HG03175 (cell line): Measurements from ENCODE around the gene ZBTB7C.

Experiments used
- ATAC-seq: cut with Tn5 transposase; IDR thresholded peaks from one replicate; pipeline ENCODE4 v1.9.1; 2021; ENCODE audit warnings: mild to moderate bottlenecking, moderate library complexity; ENCODE audit not compliant: unreplicated experiment

Gene ZBTB7C

DNA sequence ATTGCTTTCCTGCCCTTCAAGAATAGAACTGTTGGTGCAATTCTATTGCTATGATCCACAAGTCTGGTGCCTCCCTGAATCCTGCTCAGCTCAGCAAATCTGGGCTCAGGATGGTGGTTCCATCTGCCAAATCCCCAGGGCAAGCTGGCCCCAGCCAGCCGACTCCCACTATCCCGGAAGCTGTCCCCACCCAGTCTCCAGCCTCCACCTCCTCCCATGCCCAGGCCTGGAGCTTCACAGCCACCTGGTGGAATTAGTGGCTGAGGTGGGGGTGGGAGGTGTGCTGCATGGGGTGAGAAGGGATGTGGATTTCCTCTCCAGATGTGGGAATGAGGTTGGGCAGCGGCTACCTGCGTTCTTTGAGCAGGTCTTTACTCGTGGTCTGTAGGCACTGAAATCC is 359.4 kb downstream of the ZBTB7C start:
- no peak for ATAC-seq

DNA sequence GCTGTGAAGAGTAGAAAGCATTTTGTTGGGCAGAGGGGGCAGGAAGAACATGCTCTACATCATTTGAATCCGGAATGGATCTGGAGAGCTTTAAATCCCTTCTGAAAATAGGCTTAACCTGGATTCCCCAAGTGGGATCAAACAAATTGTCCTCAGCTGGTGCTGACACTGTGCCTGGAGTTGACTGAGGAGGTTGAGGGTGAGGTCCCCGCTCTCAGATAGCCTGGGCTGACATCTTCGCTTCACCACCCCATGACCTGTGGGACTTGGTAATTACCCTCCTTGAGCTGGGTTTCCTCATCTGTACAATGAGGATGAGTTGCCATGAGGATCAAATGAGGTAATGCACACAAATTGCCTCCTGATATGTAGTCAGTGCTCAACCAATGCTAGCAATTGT is 360.9 kb downstream of the ZBTB7C start:
- ATAC-seq: no peak

DNA sequence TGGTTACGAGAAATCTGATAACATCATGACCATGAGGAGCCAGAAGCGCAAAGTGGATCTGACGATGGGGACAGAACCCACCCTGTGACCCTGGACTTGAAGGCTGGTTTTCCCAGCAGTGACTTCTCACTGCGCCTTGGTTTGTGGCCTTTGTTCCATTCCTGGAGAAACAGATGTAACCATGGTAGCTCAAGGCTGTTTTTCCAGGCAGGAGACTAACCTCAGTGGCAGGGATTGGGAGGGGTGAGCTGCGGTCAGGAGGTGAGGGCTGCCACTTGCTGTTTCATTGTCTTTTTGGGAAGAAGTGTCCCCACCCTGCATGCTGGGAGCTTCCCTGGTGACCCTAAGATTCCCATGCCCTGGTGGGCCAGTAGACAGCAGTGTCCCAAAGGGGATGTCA is 362.3 kb downstream of the ZBTB7C start:
- ATAC-seq: no peak

DNA sequence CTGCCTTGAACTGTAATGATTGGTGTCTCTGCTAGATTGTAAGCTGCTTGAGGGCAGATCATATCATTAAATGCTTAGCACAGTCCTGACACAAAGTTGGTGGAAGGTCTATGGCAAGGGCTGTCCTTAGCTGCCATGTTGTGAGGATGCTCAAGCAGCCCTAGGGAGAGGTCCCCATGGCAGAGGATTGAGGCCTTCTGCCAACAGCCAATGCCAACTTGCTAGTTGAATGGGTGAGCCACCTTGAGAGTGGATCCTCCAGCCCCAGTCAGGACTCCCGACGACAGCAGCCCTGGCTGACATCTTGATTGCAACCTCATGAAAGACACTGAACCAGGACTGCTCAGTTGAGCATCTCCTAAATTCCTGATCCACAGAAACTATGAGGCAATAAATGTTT is 363.4 kb downstream of the ZBTB7C start:
- no peak for ATAC-seq

DNA sequence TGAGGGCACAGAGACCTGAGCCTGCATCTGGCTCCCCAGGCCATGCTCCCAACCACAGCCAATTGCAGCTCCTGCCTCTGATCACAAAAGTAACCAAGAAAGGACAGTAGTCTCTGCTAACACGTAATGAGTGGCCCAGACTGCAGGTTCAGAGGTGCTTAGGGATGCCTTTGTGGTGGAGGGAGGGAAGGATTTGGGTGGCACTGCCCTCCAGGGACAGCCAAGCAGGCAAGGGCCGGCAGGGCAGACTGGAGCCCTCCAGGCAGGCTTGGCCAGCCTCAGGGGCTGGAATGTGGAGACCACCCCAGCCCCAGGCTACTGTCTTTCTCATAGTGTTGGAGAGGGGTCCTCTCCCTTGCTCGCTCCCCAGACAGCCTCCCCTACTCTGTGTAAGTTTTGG is 364.2 kb downstream of the ZBTB7C start:
- no peak for ATAC-seq

DNA sequence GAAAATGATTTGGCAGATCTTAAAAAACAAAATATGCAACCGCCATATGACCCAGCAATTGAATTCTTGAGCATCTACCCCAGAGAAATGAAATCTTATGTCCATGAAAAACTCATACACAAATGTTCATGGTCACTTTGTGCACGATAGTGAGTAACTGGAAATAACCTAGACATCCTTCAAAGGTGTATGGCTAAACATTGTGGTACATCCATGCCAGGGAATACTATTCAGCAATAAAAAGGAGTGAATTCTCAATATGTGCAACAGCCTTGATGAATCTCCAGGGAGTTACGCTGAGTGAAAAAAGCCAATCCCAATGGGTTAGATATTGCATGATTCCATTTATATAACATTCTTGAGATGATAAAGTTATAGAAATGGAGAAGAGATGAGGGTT is 366.0 kb downstream of the ZBTB7C start:
- ATAC-seq: no peak

DNA sequence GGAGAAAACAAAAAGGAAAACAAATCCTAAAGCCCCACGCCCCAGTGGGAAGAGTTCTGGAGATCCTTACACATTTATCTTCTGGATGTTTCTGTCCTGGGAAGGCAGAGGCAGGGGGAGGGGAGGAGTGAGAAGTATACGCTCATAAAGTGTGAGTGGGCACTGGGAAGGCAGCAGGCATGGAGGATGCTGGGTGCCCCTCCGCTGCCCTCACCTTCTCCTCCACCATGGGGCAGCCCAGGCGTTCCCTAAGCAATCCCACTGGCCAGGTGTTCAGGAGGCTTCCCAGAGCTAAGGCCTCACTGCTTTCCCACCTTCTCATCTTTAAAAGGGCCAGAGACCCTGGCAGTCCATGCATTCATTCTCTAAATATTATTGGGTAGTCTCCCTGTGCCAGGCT is 366.8 kb downstream of the ZBTB7C start:
- ATAC-seq: no peak

DNA sequence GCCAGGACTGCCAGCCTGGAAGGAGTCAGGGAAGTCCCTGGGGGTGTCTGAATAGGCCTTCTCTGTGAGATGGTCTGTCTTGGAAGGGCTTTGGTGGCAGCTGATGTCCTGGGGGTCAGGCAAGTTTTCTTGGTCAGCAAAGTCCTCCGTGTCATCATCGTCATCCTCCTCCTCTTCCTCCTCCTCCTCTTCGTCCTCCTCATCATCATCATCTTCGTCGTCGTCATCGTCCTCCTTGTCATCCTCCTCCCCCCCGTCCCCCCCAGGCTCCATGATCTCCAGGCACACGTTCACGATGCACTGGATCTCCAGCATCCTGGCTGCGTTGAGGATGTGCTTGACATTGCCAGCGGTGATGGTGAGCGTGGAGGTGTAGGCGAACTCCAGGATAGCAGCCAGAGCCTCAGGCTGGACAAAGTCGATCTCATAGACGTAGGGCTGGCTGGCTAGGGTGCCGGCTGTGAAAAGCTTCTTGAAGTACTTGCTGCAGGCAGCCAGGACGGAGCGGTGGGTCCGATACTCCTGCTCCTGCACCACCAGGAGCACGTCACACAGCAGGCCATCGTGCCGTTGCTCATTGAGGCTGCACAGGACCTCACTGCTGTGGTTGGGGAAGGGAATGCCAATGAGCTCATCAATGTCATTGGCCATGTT is 368.6 kb downstream of the ZBTB7C start:
- no peak for ATAC-seq

DNA sequence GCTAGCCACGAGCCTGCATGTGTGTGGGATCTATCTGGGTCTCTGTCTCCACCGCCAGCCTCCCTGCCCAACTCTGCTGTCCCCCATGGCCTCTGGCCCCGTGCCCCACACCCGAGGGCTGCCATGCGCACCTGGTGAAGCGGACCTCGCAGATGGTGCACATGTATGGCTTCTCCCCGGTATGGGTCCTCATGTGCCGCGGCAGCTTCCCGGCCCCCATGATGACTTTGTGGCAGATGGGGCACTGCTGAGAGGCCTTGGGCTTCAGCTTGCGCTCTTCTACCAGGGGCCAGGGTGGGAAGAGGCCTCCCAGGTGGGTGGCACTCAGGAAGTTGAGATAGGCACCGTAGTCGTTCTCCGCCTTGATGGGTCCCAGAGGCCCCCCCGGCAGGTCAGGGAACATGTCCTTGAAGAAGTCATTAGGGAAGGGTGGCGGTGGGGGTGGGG is 369.4 kb downstream of the ZBTB7C start:
- no peak for ATAC-seq

DNA sequence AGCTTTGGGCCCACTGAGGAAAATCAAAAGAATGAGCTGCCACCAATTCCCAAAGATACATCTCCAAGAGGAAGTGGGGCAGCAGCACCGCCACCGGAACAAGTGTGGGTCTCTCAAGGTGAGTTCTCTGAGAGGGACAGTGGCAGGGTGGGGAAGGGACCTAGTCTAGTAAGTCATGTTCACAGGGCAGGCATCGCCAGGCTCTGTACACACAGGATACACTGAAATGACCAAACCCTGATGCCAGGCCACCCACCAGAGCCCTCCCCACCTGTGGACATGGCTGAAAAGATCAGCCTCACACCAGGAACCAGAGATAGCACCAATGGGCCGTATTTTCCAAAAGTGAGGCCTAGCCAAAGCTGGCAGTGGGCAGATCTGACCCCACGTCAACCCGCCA is 370.5 kb downstream of the ZBTB7C start:
- ATAC-seq: no peak

DNA sequence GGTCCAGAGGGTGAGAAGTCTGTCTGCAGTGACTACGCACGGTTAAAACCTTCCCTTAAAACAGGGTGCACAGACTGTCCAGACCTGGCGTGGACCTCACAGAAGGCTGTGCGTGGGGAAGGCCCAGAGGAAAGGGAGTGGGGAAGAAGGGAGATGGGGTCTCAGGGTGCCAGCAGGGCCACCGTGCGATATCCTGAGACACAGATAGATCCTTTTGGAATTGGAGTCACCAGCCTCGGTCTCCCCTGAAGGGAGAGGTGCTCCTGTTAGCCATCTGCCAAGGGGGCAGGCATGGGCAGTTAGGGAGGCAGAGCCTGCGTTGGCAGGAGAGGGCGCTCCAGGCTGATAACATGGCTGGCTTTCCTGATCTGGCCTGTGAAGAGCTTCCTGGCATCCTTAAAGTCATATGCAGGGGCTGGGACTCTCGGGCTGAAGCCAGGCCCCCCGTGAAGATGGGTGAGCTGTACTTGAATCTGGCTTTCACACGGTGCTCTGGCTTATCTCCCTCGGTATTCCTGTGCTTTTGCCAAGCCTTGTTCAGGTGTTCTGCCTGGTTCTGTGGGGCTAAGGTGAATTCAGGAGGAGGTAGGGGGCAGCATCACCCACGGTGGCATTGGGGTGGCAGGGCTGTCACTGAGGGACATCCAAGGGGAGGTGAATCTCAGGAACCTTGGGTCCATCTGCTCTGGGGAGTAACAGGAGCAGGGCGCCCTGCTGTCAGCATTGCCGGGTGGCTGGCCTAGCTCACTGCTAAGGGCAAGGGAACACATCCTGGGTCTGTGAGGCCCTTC is 371.5 kb downstream of the ZBTB7C start:
- ATAC-seq: no peak

DNA sequence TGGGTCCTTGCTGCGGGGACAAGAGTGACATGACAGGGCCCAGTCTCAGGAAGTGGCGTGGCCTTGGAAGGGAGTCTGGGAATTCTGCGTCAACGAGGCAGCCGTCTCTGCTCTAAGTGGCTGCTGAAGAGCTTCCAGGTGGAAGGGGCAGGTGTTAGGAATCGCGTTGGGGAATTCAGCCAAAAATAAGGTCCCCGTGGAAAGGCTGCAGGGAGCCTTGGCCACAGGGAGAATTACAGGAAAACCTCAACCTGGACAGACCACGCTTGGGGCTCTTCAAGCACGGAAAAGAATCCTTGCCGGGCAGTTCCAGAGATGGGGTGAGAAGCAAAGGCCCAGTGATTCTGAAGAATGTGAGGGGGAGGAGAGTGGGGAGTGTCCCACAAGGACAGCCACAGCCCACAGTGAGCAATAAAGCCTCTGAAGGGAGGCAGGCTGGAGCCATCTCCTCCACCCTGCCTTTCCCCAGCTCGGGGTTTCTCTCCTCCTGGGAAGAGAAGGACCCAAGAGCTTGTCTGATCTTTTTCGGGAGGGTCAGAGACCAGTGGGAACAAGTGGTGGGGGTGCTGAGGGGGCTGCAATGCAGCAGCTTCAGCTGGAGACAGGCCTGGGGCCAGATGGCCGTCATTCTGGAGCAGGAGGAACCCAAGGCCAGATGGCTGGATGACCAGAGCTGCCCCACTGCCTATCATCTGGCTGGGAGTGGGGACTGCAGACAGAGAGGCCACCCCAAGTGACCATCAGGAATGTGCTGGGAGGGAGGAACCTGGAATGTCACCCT is 372.4 kb downstream of the ZBTB7C start:
- ATAC-seq: no peak

DNA sequence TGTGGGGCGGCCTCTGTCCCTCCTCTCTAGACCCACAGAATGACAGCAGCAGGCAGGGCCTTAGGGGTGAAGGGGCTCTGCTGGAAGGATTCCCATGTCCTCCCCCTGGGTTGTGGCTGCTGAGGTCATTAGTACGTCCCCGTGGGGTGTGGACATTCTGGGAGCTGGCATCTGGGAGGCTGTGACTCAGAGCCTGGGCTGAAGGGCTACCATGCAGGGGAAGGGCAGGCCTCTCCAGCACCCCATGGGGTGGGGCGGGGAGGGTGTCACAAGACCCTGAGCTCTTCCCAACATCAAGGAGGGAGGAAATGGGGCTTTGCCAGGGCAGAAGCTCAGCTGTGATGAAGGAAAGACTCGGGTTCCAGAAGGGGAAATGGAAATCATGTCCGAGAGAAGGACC is 373.0 kb downstream of the ZBTB7C start:
- ATAC-seq: no peak

DNA sequence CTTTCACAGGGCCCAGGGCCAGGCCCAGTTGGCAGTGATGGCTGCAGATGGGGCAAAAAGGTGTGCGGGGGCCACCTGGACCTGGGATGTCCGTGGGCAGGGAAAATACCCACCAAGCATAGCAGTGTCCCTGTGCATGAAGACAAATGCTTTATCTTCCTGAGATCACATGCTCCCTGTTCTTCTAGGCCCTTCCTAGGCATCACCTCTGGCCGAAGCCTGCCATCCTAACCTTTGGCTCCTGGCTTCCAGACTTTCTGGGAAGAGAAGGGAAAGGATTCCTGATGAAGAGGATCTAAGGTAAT is 373.7 kb downstream of the ZBTB7C start:
- no peak for ATAC-seq

DNA sequence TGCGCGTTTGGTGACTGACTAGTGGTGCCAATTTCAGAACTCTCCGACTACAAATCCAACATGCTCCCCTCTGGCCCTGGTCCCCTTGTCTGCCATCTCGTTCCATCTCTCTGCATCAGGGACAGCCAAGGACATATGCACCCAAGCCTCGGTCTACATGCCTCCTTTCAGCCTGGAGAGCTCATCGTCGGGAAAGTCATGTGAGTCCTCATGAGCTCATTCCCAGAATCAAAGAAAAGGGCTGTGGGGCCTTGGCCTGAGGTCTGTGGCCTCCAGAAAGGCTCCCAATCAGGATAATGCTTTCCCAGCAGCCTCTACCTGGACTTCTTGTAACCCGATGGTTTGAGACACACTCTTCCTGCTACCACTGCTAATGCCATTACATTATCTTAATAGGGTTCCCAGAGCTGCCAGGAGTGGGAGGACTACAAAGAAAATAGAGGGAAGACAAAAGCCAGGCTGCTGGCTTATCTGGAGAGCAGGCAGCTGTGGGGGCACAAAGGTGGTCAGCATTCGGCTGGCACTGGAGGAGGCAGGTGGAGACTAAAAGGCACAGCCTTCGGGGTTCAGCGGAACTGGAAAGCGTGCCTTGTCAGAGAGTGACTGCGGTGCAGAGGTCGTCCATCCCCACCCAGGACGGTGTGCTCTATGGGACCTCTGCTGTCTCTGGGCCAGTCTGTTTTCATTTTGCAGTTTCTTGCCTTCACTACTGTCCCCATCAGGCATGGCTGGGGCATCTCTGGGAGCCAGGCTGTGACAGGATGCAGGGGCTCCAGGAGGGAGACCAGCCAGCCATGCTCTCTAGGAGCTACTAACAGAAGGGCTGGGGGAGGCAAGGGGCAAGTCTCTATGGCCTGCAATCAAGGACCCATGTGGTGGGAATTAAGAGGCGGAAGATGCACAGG is 374.3 kb downstream of the ZBTB7C start:
- no peak for ATAC-seq

DNA sequence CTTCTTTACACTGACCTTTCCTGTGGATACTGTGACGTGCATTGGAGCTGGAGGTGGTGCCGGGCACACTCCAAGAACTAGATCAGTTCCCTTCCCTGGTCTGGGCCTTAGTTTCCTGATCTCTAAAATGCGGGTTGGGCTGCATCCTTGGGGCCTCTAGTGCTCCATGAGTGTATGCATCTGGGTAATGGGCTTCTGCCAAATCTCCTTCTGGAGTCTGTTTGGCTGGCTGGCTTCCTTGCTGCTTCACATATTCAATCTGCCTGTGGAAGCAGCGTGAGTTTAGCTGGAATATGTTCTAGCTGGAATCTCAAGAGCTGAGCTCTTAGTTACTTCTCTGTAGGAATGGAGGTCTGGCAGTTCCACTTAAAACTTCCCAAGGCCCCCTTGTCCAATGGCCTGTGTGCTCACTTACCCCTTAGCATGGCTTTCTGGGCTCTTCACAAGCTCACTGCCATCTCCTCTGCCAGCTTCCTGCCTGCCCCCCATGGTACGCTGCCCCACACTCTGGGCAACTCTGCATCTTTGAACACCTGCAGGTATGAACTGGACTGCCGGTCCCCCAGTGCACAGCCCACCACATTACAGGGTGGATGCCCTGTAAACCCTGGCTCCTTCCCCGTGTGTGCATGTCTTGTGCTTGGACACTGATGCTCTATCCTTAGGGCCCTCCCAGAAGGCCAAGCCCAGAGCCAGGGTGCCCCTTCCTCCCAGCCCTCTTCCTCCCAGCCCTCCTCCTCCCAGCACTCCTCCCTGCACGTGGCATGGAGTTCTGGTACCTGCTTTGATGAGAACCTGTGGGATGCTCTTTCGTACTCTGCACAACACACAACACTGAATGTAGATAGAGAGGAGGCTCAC is 375.2 kb downstream of the ZBTB7C start:
- ATAC-seq: no peak

DNA sequence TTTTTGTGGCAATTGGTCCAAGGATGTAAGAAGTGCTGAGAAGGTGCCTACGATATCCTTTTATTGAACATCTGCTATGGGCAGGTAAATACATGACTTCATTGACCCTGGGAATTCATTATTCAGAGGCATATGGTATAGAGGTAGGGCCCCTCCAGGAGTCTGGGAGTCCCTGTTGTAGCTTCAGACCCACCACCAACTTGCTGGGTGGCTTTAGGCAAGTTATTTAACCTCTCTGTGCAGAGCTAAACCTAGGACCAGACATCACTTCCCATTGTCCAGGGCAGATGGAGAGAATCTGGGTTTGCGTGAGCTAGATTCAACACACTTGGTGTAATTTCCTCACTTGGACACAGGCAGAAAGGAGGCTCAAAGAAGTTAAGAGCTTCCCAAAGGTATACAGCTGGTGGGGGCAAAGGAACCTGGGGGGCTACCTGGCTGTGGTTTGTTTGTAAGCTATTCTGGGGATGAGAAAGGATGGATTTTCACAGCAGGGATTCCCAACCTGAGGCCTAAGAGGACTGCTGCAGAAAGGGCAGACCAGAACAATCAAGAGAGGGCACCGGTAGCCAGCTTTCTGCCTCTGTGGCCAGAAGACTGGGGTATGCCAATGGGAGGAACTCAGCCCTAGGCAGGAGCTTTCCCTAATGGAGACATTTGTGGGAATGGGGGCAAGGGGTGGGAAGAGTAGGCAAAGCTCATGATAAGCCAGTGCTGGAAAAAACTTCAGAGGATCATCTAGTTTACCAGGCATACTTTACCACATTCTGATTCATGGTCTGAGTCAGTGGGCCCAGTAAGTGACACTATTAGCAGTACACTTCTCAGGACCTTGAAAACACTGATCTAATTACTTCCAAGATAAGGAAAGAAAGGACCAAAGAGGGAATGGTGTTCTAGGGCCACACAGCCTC is 376.1 kb downstream of the ZBTB7C start:
- ATAC-seq: no peak

DNA sequence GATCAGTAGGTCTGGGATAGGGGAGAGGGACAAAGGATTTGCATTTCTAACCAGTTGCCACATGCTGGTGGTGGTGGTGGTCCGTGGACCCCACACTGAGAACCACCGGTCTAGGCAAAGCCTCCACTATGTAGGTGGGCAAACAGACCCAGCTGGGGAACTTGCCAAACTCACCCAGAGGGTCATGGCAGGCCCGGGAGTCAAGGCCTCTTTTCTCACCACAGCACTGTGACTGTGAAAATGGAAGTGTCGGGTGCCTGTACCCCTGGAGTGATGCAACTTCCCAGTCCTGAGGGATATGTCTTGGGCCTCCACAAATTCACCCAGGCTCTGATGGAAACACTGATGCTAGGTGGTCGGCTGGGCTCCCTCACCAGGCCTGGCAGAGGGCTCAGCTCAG is 377.5 kb downstream of the ZBTB7C start:
- ATAC-seq: no peak
